ENCODE data around the gene NINL.

The NINL gene

DNA sequence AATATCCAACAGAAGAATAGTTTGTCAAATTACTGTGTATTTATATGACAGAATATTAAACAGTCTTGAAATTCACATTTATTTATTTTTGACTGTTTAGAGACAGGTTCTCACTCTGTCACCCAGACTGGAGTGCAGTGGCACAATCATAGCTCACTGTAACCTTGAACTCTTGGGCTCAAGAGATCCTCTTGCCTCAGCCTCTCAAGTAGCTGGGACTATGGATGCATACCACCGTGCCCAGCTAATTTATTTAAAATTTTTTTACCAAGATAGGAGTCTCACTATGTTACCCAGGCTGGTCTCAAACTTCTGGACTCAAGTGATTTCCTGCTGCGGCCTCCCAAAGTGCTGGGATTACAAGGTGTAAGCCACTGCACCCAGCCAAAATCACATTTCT, 57.4 kb downstream of the NINL start:
- H4K8ac ChIP-seq (ENCODE audit: low read depth, low read length) = no peak overlapping the region
- peaks cover 5% of the 10 kb centered on the region for H3K79me1 ChIP-seq (ENCODE audit: low read depth, low read length)
- H2AK5ac ChIP-seq (ENCODE audit: low read depth, low read length) = no peak overlapping the region
- H3K9me3 ChIP-seq (replicated peaks in 1 of 2; ENCODE audit: control insufficient read depth in 2 of 2, insufficient read depth in 1 of 2, low read depth in 1 of 2, low read length in 2 of 2) = peaks cover 0 to 7% of the 10 kb centered on the region in 2 donors
- H3K9ac ChIP-seq (ENCODE audit: low read depth, low read length, poor library complexity) = no peak overlapping the region
- H3K18ac ChIP-seq (ENCODE audit: low read length) = no peak overlapping the region
- H2BK12ac ChIP-seq (ENCODE audit: low read length) = no peak overlapping the region
- peaks cover 1 to 44% of the 10 kb centered on the region in 2 donors for H3K36me3 ChIP-seq (replicated peaks in 1 of 2; ENCODE audit: control insufficient read depth in 2 of 2, insufficient read depth in 2 of 2, low read length in 2 of 2)
- H2BK5ac ChIP-seq (ENCODE audit: low read length) = no peak overlapping the region
- H4K91ac ChIP-seq (ENCODE audit: low read depth, low read length, poor library complexity) = no peak overlapping the region
- no peak overlapping the region for H2AFZ ChIP-seq (ENCODE audit: low read length)
- H3K4me1 ChIP-seq (ENCODE audit: control insufficient read depth in 2 of 2, insufficient read depth in 1 of 2, low read depth in 1 of 2, low read length in 2 of 2) = peaks cover 3 to 7% of the 10 kb centered on the region in 2 donors
- no peak overlapping the region for H2BK120ac ChIP-seq (ENCODE audit: low read depth, low read length)
- no peak overlapping the region for H3K27ac ChIP-seq (replicated peaks; ENCODE audit: low read length)
- no peak overlapping the region for H2BK15ac ChIP-seq (ENCODE audit: low read length)
- H3K4ac ChIP-seq (ENCODE audit: low read length) = no peak overlapping the region
- H3K4me3 ChIP-seq (ENCODE audit: low read length in 2 of 2) = no peak overlapping the region
- no CpG with 5 or more reads among the region's 2 CpGs for WGBS, 2 donors (ENCODE audit: extremely low coverage in 2 of 2, insufficient read length in 2 of 2, insufficient replicate concordance in 1 of 2)
- no peak overlapping the region for H3K4me2 ChIP-seq (ENCODE audit: insufficient read depth, low read length, poor library complexity, severe bottlenecking)
- peaks cover 0 to 2% (median 0%) of the 10 kb centered on the region in 3 experiments for H3K27me3 ChIP-seq (ENCODE audit: control insufficient read depth in 3 of 3, insufficient read depth in 3 of 3, low read depth in 1 of 3, low read length in 3 of 3)
- H3K23ac ChIP-seq (ENCODE audit: low read depth, low read length, poor library complexity) = no peak overlapping the region
- no peak for DNase-seq (ENCODE audit: low spot score)
- no peak overlapping the region for H3K14ac ChIP-seq (ENCODE audit: low read length)

DNA sequence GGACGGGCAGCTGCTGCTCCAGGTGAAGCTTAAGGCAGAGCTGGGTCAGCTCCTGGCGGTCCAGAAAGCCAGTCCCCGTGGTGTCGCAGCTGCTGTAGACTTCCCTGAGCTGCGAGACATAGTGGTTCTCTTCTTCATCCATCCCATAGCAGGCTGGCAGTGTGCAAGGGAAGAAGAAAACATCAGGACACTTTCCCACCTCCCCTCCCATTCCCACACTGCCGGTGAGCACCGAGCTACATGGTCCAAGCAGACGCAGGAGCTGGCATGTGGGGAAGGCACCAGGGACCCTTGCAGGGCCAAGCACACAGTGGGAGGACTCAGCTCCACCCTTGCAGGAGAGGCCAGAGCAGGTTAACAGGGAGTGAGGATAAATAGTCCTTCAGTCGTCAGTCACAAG, 58.9 kb downstream of the NINL start:
- no peak overlapping the region for H2BK5ac ChIP-seq (ENCODE audit: low read length)
- no peak overlapping the region for H4K8ac ChIP-seq (ENCODE audit: low read depth, low read length)
- peaks cover 0 to 2% (median 0%) of the 10 kb centered on the region in 3 experiments for H3K27me3 ChIP-seq (ENCODE audit: control insufficient read depth in 3 of 3, insufficient read depth in 3 of 3, low read depth in 1 of 3, low read length in 3 of 3)
- no peak overlapping the region for H3K4ac ChIP-seq (ENCODE audit: low read length)
- DNase-seq (ENCODE audit: low spot score) = no peak
- no CpG with 5 or more reads among the region's 9 CpGs for WGBS, 2 donors (ENCODE audit: extremely low coverage in 2 of 2, insufficient read length in 2 of 2, insufficient replicate concordance in 1 of 2)
- no peak overlapping the region for H2AFZ ChIP-seq (ENCODE audit: low read length)
- no peak overlapping the region for H2BK12ac ChIP-seq (ENCODE audit: low read length)
- H2AK5ac ChIP-seq (ENCODE audit: low read depth, low read length) = no peak overlapping the region
- no peaks in the 10 kb centered on the region for H3K4me1 ChIP-seq (ENCODE audit: control insufficient read depth in 2 of 2, insufficient read depth in 1 of 2, low read depth in 1 of 2, low read length in 2 of 2)
- H3K18ac ChIP-seq (ENCODE audit: low read length) = no peak overlapping the region
- no peak overlapping the region for H3K9ac ChIP-seq (ENCODE audit: low read depth, low read length, poor library complexity)
- H4K91ac ChIP-seq (ENCODE audit: low read depth, low read length, poor library complexity) = no peak overlapping the region
- peaks cover 0 to 13% of the 10 kb centered on the region in 2 donors for H3K9me3 ChIP-seq (replicated peaks in 1 of 2; ENCODE audit: control insufficient read depth in 2 of 2, insufficient read depth in 1 of 2, low read depth in 1 of 2, low read length in 2 of 2)
- peaks cover 1 to 60% of the 10 kb centered on the region in 2 donors for H3K36me3 ChIP-seq (replicated peaks in 1 of 2; ENCODE audit: control insufficient read depth in 2 of 2, insufficient read depth in 2 of 2, low read length in 2 of 2)
- no peak overlapping the region for H3K4me2 ChIP-seq (ENCODE audit: insufficient read depth, low read length, poor library complexity, severe bottlenecking)
- H3K27ac ChIP-seq (replicated peaks; ENCODE audit: low read length) = no peak overlapping the region
- no peak overlapping the region for H3K4me3 ChIP-seq (ENCODE audit: low read length in 2 of 2)
- H3K79me1 ChIP-seq (ENCODE audit: low read depth, low read length) = peaks cover 4% of the 10 kb centered on the region
- H3K14ac ChIP-seq (ENCODE audit: low read length) = no peak overlapping the region
- no peak overlapping the region for H2BK120ac ChIP-seq (ENCODE audit: low read depth, low read length)
- no peak overlapping the region for H3K23ac ChIP-seq (ENCODE audit: low read depth, low read length, poor library complexity)
- H2BK15ac ChIP-seq (ENCODE audit: low read length) = no peak overlapping the region

DNA sequence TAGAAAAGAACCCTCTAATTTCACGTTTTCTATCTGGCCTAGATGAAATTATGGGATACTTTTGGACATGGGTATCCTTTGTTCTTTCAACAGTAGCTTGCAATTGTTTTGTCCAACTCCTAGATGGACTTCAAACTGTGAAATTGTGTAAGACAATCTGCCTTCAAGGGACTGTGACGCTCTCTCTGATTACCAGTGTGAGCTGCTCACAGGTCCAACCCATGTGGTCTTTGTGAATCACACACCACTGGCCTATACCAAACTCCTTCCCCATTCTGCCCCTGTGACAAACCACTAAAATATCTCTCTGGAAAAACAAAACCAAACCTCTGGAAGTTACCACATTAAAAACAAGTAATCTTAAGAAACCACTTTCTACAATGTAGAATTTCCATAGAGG, 59.5 kb downstream of the NINL start:
- H3K79me1 ChIP-seq (ENCODE audit: low read depth, low read length) = peaks cover 4% of the 10 kb centered on the region
- H3K27ac ChIP-seq (replicated peaks; ENCODE audit: low read length) = no peak overlapping the region
- H4K8ac ChIP-seq (ENCODE audit: low read depth, low read length) = no peak overlapping the region
- H3K4me1 ChIP-seq (ENCODE audit: control insufficient read depth in 2 of 2, insufficient read depth in 1 of 2, low read depth in 1 of 2, low read length in 2 of 2) = no peaks in the 10 kb centered on the region
- peaks cover 1 to 65% of the 10 kb centered on the region in 2 donors for H3K36me3 ChIP-seq (replicated peaks in 1 of 2; ENCODE audit: control insufficient read depth in 2 of 2, insufficient read depth in 2 of 2, low read length in 2 of 2)
- no peak overlapping the region for H3K14ac ChIP-seq (ENCODE audit: low read length)
- H3K4me3 ChIP-seq (ENCODE audit: low read length in 2 of 2) = no peak overlapping the region
- no peak overlapping the region for H3K9ac ChIP-seq (ENCODE audit: low read depth, low read length, poor library complexity)
- no peak overlapping the region for H2AFZ ChIP-seq (ENCODE audit: low read length)
- no peak overlapping the region for H3K4ac ChIP-seq (ENCODE audit: low read length)
- H2BK120ac ChIP-seq (ENCODE audit: low read depth, low read length) = no peak overlapping the region
- H2BK15ac ChIP-seq (ENCODE audit: low read length) = no peak overlapping the region
- H3K9me3 ChIP-seq (replicated peaks in 1 of 2; ENCODE audit: control insufficient read depth in 2 of 2, insufficient read depth in 1 of 2, low read depth in 1 of 2, low read length in 2 of 2) = peaks cover 0 to 15% of the 10 kb centered on the region in 2 donors
- H3K27me3 ChIP-seq (ENCODE audit: control insufficient read depth in 3 of 3, insufficient read depth in 3 of 3, low read depth in 1 of 3, low read length in 3 of 3) = peaks cover 0 to 2% (median 0%) of the 10 kb centered on the region in 3 experiments
- H2BK12ac ChIP-seq (ENCODE audit: low read length) = no peak overlapping the region
- no peak overlapping the region for H3K18ac ChIP-seq (ENCODE audit: low read length)
- no peak overlapping the region for H3K4me2 ChIP-seq (ENCODE audit: insufficient read depth, low read length, poor library complexity, severe bottlenecking)
- no peak overlapping the region for H4K91ac ChIP-seq (ENCODE audit: low read depth, low read length, poor library complexity)
- no peak overlapping the region for H2BK5ac ChIP-seq (ENCODE audit: low read length)
- no CpG with 5 or more reads among the region's 2 CpGs for WGBS, 2 donors (ENCODE audit: extremely low coverage in 2 of 2, insufficient read length in 2 of 2, insufficient replicate concordance in 1 of 2)
- DNase-seq (ENCODE audit: low spot score) = no peak
- H3K23ac ChIP-seq (ENCODE audit: low read depth, low read length, poor library complexity) = no peak overlapping the region
- no peak overlapping the region for H2AK5ac ChIP-seq (ENCODE audit: low read depth, low read length)

DNA sequence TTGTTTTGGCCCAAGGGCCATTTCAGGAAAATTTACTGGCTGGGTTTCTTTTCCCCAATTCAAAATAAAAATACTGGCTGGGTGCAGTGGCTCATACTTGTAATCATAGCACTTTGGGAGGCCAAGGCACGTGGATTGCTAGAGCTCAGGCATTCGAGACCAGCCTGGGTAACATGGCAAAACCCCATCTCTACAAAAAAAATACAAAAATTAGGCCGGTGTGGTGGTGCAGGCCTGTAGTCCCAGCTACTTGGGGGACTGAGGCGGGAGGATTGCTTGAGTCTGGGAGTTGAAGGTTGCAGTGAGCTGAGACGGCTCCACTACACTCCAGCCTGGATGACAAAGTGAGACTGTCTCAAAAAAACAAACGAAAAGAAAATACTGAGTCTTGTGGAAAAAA, 60.0 kb downstream of the NINL start:
- H3K4ac ChIP-seq (ENCODE audit: low read length) = no peak overlapping the region
- H2AK5ac ChIP-seq (ENCODE audit: low read depth, low read length) = no peak overlapping the region
- no peak overlapping the region for H2AFZ ChIP-seq (ENCODE audit: low read length)
- no peak for DNase-seq (ENCODE audit: low spot score)
- peaks cover 0 to 2% (median 0%) of the 10 kb centered on the region in 3 experiments for H3K27me3 ChIP-seq (ENCODE audit: control insufficient read depth in 3 of 3, insufficient read depth in 3 of 3, low read depth in 1 of 3, low read length in 3 of 3)
- H2BK12ac ChIP-seq (ENCODE audit: low read length) = no peak overlapping the region
- no peak overlapping the region for H3K23ac ChIP-seq (ENCODE audit: low read depth, low read length, poor library complexity)
- H2BK5ac ChIP-seq (ENCODE audit: low read length) = no peak overlapping the region
- H3K27ac ChIP-seq (replicated peaks; ENCODE audit: low read length) = no peak overlapping the region
- no peak overlapping the region for H3K4me3 ChIP-seq (ENCODE audit: low read length in 2 of 2)
- no peak overlapping the region for H4K8ac ChIP-seq (ENCODE audit: low read depth, low read length)
- H3K18ac ChIP-seq (ENCODE audit: low read length) = no peak overlapping the region
- H3K4me1 ChIP-seq (ENCODE audit: control insufficient read depth in 2 of 2, insufficient read depth in 1 of 2, low read depth in 1 of 2, low read length in 2 of 2) = no peaks in the 10 kb centered on the region
- no peak overlapping the region for H3K4me2 ChIP-seq (ENCODE audit: insufficient read depth, low read length, poor library complexity, severe bottlenecking)
- WGBS, 2 donors (ENCODE audit: extremely low coverage in 2 of 2, insufficient read length in 2 of 2, insufficient replicate concordance in 1 of 2) = no CpG with 5 or more reads among the region's 6 CpGs
- H3K79me1 ChIP-seq (ENCODE audit: low read depth, low read length) = peaks cover 4% of the 10 kb centered on the region
- H3K9me3 ChIP-seq (replicated peaks in 1 of 2; ENCODE audit: control insufficient read depth in 2 of 2, insufficient read depth in 1 of 2, low read depth in 1 of 2, low read length in 2 of 2) = peaks cover 0 to 21% of the 10 kb centered on the region in 2 donors
- H2BK120ac ChIP-seq (ENCODE audit: low read depth, low read length) = no peak overlapping the region
- H3K9ac ChIP-seq (ENCODE audit: low read depth, low read length, poor library complexity) = no peak overlapping the region
- H3K36me3 ChIP-seq (replicated peaks in 1 of 2; ENCODE audit: control insufficient read depth in 2 of 2, insufficient read depth in 2 of 2, low read length in 2 of 2) = peaks cover 1 to 71% of the 10 kb centered on the region in 2 donors
- no peak overlapping the region for H4K91ac ChIP-seq (ENCODE audit: low read depth, low read length, poor library complexity)
- H2BK15ac ChIP-seq (ENCODE audit: low read length) = no peak overlapping the region
- H3K14ac ChIP-seq (ENCODE audit: low read length) = no peak overlapping the region

Measured in neuronal stem cell (in vitro differentiated cells).